HG02798 (cell line): ENCODE measurements around the gene LPCAT2.
"Not testable (repeated sequence)": the region's sequence is repeated elsewhere in the genome, so short reads cannot be mapped to it uniquely, and the experiment has no call there.

Experiments
- ATAC-seq: cut with Tn5 transposase; IDR thresholded peaks from one replicate; pipeline ENCODE4 v1.9.1; 2021; ENCODE audit warnings: mild to moderate bottlenecking; ENCODE audit not compliant: unreplicated experiment, poor library complexity

LPCAT2 gene

DNA sequence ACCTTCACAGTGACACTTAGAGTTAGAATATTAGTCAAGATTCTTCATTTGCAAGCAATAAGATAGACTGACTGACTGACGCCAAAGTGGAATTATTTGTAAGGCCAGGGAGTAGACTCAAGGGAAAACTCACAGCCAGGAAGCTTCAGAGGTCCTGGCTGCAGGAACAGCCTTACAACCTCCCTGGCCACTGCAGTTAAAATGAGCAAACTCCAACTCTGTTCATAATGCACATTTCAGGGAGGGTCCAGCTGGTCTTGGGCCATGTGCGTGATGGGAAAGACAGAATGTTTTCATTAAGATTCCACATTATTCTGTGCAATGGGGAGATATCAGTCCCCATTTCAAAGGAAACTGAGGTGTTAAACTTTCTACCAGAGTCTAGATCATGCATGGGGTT is 67.5 kb downstream of the LPCAT2 start:
- no peak for ATAC-seq

DNA sequence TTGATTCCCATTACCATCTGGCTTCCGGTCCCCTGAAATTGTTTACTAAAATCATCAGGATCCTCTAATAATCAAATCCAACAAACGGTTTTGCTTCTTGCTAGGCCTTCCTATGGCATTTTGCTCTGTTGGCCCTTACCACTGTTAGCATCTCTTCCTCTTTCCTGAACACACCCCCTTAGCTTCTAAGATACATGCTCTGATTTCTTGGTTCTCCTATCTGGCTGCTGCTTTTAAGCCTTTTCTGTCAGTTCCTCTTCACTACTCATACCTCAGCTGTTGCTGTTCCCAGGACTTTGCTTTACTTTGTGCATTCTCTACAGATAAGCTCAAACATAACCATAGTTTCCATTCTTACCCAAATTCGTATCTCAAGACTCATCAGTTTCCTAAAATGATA is 69.0 kb downstream of the LPCAT2 start:
- no peak for ATAC-seq

DNA sequence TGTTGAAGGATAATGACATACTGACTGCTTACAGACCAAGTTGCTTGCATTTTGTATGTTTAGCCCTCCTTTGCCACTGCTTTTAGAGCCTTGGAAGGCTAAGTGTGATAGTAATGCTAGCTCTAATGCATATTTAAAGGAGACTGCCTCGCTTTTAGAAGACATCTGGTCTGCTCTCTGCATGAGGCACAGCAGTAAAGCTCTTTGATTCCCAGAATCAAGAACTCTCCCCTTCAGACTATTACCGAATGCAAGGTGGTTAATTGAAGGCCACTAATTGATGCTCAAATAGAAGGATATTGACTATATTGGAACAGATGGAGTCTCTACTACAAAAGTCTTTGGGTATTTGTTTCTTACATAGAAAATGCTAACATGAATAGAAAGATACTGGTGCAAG is 76.8 kb downstream of the LPCAT2 start:
- ATAC-seq = no peak

DNA sequence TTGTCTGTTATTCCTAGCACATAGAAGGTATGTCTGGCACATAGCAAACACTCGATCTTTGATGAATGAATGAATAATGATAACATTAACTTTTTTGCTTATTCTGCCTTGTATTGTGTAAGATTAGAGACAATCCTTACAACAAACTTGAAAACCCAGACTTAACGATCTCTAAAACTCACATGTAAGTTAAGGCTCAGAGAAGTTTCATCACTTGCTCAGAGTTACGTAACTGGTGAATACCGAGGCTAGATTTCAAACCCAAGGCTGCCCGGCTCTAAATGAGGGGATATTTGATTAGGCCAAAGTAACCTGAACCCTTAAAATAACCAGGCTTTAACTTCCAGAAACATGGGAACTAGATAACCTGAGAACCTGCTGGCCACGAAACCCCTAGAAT is 79.9 kb downstream of the LPCAT2 start:
- ATAC-seq = no peak

DNA sequence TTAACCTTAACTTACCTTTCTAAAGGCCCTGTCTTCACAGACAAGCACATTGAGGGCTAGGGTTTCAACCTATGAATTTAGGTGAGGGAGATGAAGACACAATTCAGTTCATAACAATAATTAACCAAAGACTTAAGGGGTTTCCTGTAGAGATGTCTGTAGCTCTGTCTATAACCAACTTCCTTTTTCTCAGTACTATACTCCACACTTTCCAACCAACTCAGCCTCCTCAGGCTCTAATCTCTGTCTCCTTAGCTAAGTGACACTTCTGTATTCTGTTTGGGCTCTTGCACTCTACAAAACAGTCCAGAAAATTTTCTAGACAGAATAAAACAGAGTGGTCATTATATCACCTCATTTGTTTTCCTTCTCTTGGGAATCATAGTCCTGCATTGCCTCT is 83.4 kb downstream of the LPCAT2 start:
- ATAC-seq = no peak

DNA sequence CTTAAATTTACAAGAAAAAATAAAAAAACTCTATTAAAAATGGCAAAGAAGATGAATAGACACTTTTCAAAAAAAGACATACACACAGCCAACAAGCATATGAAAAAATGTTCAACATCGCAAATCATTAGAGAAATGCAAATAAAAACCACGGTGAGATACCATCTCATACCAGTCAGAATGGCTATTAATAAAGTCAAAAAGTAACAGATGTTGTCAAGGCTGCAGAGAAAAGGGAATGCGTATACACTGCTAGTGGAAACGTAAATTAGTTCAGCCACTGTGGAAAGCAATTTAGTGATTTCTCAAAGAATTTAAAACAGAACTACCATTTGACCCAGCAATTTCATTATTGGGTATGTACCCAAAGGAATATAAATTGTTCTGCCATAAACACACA is 89.1 kb downstream of the LPCAT2 start:
- ATAC-seq = no peak

DNA sequence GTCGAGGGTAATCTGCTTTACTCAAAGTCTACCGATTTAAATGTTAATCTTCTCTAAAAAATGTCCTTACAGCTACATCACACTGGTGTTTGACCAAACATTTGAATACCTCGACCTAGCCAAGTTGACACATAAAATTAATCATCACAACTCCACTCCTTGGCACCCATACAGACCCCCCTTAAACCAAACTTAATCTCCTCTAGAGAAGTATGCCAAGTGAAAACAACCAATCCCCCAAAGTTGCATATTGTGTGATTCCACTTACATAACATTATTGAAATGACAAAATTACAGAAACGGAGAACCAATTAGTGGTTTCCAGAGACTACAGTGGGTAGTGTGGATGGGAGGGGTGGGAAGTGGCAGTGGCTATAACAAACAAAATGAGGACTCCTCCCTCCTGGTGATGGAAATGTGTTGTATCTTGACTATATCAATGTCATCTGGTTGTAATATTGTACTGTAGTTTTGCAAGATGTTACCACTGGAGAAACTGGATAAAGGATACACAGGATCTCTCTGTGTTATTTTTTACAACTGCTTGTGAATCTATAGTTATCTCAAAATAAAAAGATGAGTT is 97.0 kb downstream of the LPCAT2 start:
- ATAC-seq = no peak

DNA sequence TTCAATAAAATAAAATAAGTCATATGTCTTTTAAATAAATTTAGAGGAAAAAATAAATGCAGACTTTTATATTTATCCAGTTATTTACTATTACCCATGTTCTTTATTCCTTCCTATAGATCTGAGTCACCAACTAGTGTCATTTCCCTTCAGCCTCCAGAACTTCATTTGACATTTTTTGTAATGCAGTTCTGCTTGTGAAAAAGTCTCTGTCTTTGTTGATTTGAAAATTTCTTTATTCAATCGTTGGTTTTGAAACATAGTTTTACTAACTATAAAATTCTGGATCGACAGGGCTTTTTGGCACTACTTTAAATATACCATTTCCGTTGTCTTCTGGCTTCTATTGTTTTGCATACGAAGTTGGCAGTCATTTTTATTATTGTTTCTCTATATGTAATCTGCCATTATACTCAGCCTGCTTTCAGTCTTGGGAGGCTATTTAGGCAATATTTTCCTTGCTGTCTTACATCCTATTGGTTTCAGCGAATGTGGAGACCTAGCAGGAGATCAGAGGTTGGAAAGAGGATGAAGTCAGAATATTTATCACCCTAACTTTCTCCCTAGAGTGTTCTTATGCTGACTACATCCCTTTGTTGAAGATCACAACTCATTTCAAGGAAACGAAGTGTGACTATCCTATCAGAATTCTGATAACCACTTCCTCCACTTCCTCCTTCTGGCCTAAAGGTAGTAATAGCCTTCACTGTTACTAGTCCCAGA is 104.9 kb downstream of the LPCAT2 start:
- ATAC-seq = no peak

DNA sequence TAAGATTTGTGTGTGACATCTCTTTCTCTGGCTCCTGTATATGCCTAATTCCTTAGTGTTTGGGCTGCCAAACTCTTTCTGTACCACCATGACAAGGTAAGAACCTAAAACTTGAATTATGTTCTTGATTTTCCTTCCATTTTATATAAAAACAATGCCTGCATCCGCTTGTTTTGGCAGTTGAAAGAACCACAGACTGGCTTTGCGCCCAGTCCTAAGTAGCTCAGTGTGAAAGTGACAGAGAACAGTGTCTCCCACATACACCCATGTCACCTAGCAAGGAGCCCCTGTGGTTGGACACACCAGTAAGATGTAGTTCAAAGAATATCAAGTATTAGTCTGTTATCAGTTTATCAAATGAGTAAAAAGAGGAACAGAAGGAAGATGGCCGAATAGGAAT is 106.2 kb downstream of the LPCAT2 start:
- ATAC-seq = no peak

DNA sequence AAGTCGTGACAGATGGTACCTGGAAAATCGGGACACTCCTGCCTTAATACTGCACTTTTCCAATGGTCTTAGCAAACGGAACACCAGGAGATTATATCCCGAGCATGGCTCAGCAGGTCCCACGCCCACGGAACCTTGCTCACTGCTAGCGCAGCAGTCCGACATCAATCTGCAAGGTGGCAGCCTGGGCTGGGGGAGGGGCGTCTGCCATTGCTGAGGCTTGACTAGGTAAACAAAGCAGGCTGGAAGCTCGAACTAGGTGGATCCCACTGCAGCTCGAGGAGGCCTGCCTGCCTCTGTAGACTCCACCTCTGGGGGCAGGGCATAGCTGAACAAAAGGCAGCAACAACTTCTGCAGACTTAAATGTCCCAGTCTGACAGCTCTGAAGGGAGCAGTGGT is 106.8 kb downstream of the LPCAT2 start:
- not testable (repeated sequence) for ATAC-seq

DNA sequence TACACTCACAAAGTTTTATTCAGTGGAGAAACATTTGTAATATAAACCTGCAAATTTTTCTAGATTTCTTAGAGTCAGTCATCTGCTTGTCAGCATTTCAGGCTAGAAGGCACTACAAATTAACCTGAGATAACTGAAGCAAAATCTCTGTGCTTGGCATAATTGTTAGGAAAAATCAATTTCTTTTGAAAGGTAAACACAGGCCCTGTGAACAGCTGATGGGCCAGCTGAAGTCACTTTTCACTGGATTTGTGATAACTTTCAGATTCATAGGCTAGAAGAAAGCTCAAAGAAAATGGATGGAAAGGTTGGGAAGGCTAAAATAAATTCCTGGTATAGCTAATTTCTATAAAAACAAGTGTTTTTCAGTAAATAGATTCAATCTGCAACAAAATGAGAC is 112.9 kb downstream of the LPCAT2 start:
- no peak for ATAC-seq

DNA sequence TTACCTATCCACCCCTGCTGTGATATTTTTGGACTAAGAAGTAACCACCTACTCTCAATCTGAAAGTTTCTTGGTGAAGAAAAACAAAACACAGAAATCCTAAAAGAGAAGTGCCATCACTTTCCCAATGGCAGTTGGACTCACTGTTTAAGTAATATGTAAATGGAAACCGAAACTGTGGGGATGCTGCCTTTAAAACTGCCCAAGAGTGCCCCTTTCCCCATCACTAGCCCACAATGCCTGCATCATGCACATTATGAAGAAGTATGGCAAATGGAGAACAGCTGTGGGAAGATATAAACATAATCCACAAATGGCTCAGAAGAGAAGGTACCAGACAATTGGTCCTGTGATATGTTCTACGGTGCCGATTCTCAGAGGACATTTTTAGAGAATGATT is 113.4 kb downstream of the LPCAT2 start:
- ATAC-seq = no peak

DNA sequence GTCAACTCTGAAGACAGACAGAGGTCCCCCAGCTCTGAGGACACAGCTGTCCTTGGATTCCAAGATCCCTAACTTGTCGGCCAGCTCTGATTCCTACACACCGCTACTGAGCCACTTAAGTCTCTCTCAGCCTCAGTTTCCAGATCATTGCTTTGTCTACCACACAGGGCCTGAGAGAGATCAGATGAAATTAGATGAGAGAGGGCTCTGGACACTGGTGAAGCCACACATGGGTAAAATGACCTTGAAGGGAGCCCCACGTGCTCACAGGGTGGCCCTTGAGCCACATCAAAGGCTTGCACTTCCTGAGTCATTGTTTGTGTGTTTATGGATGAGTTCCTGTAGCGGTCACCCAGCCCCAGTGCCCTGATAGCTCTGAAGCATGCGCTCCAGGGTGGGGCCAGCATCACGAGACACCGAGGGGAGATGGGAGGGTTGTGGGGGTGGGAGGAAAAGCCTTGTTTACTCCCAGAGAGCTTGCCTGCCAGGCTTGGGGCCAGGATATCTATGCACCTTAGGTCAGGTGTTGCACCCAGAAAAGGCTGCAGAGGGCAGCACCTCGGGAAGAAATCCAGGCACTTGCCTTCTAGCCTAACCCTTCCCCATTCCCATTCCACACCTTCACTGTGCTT is 114.2 kb downstream of the LPCAT2 start:
- ATAC-seq = no peak

DNA sequence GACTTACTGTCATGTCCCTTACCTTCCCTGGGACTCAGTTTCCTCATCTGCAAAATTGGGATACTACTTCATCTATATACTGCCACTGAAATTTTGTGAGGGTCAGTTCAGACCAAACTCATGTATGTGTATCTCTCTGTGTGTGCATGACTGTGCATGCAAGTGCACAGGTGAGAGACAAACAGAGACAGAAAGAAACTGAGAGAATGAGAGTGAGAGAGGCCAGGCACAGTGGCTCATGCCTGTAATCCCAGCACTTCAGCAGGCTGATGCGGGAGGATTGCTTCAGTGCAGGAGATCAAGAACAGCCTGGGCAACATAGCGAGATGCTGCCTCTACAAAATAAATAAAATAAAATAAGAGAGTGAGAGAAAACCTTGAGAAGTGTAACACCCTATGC is 114.8 kb downstream of the LPCAT2 start:
- ATAC-seq = no peak

DNA sequence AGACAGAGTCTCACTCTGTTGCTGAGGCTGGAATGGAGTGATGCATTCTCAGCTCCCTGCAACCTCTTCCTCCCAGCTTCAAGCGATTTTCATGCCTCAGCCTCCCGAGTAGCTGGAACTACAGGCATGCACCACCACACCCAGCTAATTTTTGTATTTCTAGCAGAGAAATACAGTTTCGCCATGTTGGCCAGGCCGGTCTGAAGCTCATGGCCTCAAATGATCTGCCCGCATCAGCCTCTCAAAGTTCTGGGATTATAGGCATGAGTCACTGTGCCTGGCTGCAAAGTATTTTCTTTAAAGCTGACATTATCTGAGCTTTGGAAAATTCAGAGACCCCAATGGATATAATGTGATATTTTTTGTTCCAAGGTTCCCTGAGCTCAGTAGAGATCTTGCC is 115.8 kb downstream of the LPCAT2 start:
- no peak for ATAC-seq

DNA sequence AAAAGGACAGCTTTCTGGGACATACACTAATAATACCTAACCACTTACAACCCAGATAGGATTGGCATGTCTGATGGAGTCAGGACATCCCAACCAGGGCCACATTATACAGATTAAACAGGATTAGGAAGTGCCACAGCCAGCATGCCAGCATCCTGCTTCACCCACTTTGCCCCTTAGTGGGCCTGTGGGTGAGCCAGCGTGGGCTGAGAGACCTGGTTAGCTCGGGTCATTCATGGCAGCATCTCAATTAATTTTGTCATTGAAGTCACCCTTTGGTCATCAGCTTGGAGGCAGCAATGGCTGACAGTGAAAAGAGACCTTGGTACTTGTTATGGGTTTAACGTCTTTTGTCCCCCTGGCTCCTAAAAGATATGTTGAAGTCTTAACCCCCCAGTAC is 117.0 kb downstream of the LPCAT2 start:
- no peak for ATAC-seq

DNA sequence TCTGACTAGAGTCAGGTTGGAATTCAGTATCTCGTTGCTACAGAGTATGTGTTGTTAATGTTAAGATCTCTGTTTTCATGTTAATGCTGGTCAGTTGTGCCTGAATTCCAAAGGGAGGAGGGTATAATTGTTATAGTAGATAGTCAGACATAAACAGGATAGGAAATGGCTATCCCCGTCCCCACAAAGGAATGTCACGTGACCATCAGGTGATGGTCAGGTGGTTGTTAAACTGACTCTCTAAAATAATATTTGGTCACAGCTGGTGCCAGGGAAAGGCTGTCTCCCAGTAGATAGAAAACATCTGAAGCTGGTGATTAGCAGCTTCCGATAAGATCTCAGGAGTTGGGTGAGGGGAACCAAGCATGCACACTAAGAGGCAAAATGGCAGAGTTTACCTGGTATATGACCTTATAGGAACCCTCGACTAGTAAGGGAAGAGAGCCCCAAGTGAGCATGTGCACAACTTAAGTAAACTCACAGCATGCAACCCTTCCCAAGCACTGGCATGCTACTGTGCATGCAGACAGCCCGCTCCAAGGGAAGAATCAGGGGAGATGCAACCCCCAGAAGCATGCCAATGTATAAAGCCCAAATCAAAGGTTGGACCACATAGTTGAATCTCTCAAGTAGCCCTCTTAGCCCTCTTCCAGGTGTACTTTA is 119.6 kb downstream of the LPCAT2 start:
- ATAC-seq = no peak

DNA sequence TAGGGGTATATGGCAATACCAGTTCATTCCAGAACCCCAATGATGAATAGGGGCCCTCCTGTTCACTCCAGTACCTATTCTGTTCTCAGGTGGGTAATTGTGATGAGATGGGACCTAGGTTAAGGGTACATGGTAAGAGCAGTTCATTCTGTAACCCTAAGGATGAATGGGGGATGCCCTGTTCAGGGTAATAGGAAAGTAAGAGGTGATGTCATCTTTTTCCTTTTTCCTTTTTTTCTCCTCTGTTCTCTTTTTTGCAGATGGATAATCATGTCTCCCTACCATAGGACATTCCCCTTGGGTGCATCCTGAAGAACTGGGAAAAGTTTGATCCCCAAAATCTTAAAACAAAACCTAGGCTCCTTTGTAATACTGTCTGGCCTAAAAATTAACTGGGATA is 121.9 kb downstream of the LPCAT2 start:
- no peak for ATAC-seq

DNA sequence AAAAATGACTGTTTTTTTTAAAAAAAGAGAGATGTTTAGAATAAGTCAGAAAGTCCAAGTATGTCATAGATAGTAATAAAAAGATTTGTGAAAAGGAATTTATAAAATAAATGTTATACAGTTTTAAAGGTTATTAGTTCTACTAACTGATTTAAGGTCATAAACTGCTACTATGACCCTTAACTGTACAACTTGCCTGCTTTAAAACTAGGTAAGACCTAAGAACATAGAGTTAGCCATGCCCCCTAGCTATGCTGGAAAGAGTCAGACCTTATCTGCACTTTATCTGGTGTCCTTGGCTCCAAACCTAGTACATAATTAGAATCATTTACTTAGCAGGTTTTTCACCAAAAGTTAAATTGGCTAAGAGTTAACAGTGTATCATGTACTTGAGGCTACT is 123.4 kb downstream of the LPCAT2 start:
- ATAC-seq = no peak

DNA sequence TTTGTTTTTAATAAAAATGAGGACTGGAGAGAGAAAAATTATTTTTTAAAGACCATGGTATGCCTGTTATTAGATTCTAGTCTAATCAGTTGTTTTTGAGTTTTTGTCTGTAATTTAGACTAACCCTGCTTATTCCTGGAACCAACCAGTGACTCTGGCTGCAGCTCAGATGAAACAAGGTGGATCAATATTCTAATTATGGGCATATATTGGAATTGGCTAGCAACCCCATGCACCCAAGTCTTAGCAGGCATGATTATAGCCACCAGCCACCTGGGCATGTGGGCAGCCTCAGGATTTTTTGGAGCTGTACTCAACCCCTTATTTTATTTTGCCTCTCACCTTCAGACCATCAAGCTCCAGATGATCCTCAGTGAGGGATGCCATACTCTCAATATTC is 125.3 kb downstream of the LPCAT2 start:
- ATAC-seq = no peak
